ENCODE data around the gene ELMOD3. TPM values are rescaled to one million over a fixed set of nuclear protein-coding genes. Genes with fewer than 3 reads are reported as not detected.

ELMOD3 gene
- total and polyA plus RNA-seq, 9 of the 15 experiments (the other 6 are each of a cell fraction or from before 2014, with no cell fraction given) = 2.7 to 18.7 (median 11.6) TPM

- TF ChIP-seq CHD7 (IDR thresholded peaks at IDR 0.05; ENCODE audit: low read depth, low read length) (no peak), MBD1 (CRISPR knock-in tag; IDR thresholded peaks at IDR 0.05) (no peak), RCOR1 (IDR thresholded peaks at IDR 0.05; ENCODE audit: borderline replicate concordance in 1 of 2, low read depth in 2 of 2, low read length in 2 of 2) (peak in 1 of 2 experiments; percentile 65; a peak in 2 of 4 replicates), ZNF766 (CRISPR knock-in tag; conservative IDR thresholded peaks at IDR 0.05) (peak; percentile 68), CHD2 (IDR thresholded peaks at IDR 0.05; ENCODE audit: low read depth, low read length) (no peak), MBD2 (IDR thresholded peaks at IDR 0.05; ENCODE audit: borderline replicate concordance, low read depth) (no peak), BRD4 (IDR thresholded peaks at IDR 0.05) (no peak), NR2C1 (IDR thresholded peaks at IDR 0.05) (no peak), NR2C1 (tag; IDR thresholded peaks at IDR 0.05) (peak; percentile 52; the same call in 1 of the 2 replicates)
These were observed 60.4 kb downstream of the ELMOD3 start (continued) for GRCh38 chr2:85414761-85415553.

All from K562 (cell line).